ENCODE measurements around the gene VSTM2L. TPM values are rescaled to one million over a fixed set of nuclear protein-coding genes. Genes with fewer than 3 reads are reported as not detected.

Gene VSTM2L
- total RNA-seq, 3 donors from 2014 or later (not counting 1 experiment from before 2014, with no cell fraction given): 0.18 TPM; not detected in 2

DNA sequence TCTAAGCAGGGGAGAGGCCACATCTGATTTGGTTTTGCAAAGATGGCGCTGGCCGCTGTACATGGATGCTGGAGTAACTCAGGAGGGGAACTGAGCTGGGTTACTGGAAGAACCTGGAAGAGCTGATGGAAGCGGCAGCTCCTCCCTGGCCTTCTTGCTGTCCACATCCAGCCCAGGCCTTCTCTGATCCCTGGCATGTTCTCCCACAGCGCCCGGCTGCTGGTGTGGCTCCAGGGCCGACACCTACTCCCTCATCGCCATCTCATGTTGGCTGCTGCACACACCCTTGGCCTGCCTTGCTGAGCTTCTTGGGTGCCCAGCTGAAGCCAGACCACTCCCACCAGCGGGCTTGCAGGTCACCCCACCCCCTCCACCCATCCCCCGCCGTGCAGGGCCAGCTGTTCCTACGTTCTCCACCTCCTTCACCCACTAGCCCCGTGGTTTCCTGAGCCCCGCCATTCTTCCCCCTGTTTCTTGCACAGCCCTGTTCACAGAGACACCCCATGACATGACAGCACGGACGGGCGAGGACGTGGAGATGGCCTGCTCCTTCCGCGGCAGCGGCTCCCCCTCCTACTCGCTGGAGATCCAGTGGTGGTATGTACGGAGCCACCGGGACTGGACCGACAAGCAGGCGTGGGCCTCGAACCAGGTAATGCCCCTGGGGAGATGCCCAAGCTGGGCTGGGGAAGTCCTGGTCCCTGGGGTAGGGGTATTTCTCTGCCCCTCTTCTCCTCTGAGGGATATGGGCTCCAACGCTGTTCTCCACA lies 28.4 kb downstream of the VSTM2L start:
- intact Hi-C loops (cut with micrococcal nuclease): no loop called here
- H3K4me1 ChIP-seq (ENCODE audit: control insufficient read depth, insufficient read depth, low read length): no peaks in the 10 kb centered on the region
- TF ChIP-seq, protein P1, sequence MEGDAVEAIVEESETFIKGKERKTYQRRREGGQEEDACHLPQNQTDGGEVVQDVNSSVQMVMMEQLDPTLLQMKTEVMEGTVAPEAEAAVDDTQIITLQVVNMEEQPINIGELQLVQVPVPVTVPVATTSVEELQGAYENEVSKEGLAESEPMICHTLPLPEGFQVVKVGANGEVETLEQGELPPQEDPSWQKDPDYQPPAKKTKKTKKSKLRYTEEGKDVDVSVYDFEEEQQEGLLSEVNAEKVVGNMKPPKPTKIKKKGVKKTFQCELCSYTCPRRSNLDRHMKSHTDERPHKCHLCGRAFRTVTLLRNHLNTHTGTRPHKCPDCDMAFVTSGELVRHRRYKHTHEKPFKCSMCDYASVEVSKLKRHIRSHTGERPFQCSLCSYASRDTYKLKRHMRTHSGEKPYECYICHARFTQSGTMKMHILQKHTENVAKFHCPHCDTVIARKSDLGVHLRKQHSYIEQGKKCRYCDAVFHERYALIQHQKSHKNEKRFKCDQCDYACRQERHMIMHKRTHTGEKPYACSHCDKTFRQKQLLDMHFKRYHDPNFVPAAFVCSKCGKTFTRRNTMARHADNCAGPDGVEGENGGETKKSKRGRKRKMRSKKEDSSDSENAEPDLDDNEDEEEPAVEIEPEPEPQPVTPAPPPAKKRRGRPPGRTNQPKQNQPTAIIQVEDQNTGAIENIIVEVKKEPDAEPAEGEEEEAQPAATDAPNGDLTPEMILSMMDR (IDR thresholded peaks at IDR 0.05): no peak

DNA sequence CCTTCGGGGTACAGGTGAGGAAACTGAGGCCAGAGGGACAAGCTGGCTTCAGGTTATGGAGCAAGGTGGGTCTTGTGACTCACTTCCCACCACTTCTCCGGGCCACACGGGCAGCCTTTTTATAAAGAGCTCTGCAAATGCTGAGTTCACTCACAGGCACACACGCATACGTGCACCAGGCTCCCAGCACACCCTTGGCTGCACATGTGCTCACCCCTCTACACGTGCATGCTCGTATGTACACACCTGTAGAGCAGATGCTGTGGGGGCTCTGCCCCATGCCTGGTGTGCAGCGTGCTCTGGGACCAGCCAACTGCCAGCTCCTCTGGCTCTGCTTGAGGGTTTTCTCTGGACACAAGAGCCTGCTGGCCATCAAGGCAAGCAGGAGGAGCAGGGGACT lies 29.1 kb downstream of the VSTM2L start:
- intact Hi-C loops (cut with micrococcal nuclease): no loop called here
- H3K4me3 Mint-ChIP-seq: no peak overlapping the region
- H3K9me3 Mint-ChIP-seq: no peaks in the 10 kb centered on the region
- Histone ChIP-seq H3K27ac (ENCODE audit: low read length) (no peak overlapping the region), H3K36me3 (ENCODE audit: control insufficient read depth, insufficient read depth, low read length) (no peaks in the 10 kb centered on the region), H3K27me3 (ENCODE audit: control insufficient read depth, insufficient read depth, low read length) (no peaks in the 10 kb centered on the region), H3K9me3 (ENCODE audit: control insufficient read depth, insufficient read depth, low read length) (no peaks in the 10 kb centered on the region), H3K4me1 (ENCODE audit: control insufficient read depth, insufficient read depth, low read length) (no peaks in the 10 kb centered on the region), H3K4me3 (ENCODE audit: low read length) (no peak overlapping the region)
- no peak overlapping the region for H3K27ac Mint-ChIP-seq
- ATAC-seq (no peak), DNase-seq (no peak)
- peaks cover 0 to 12% of the 10 kb centered on the region in 2 donors for H3K27me3 Mint-ChIP-seq (ENCODE audit: low read depth in 2 of 2)
- WGBS (ENCODE audit: insufficient coverage): 84% methylated on average over 8 of the region's 8 CpGs
- TF ChIP-seq, protein P1 (IDR thresholded peaks at IDR 0.05): no peak
- H3K36me3 Mint-ChIP-seq: no peaks in the 10 kb centered on the region
- no peaks in the 10 kb centered on the region for H3K4me1 Mint-ChIP-seq

More for the DNA sequence above, 28.4 kb downstream of the VSTM2L start:
- H3K9me3 ChIP-seq (ENCODE audit: control insufficient read depth, insufficient read depth, low read length): no peaks in the 10 kb centered on the region
- ATAC-seq: no peak
- 72% methylated on average over 26 of the region's 27 CpGs for WGBS (ENCODE audit: insufficient coverage)
- Mint-ChIP-seq H3K27ac (no peak overlapping the region), H3K4me3 (no peak overlapping the region), H3K27me3 (ENCODE audit: low read depth in 2 of 2) (peaks cover 0 to 12% of the 10 kb centered on the region in 2 donors), H3K4me1 (no peaks in the 10 kb centered on the region), H3K9me3 (no peaks in the 10 kb centered on the region), H3K36me3 (no peaks in the 10 kb centered on the region)
- H3K4me3 ChIP-seq (ENCODE audit: low read length): no peak overlapping the region
- no peaks in the 10 kb centered on the region for H3K36me3 ChIP-seq (ENCODE audit: control insufficient read depth, insufficient read depth, low read length)
- H3K27ac ChIP-seq (ENCODE audit: low read length): no peak overlapping the region
- no peaks in the 10 kb centered on the region for H3K27me3 ChIP-seq (ENCODE audit: control insufficient read depth, insufficient read depth, low read length)
- DNase-seq: no peak

DNA sequence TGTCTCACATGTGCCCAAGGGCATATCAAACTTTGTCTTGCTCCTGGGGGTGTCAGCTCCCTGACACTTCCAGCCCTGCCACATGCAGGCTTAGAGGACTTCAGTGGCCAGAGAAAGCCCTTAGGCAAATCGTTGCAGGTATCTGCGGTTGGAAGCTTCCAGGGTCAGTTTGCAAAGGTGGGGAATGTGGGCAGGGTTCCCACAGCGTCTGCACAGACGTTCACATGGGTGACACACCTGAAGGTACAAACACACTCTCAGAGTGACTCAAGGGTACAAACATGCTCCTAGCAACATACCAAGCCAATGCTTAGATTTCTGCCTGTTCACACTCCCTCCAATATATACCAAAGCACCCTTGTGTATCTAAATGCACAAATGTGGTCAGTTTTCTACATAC lies 30.0 kb downstream of the VSTM2L start:
- peaks cover 0 to 12% of the 10 kb centered on the region in 2 donors for H3K27me3 Mint-ChIP-seq (ENCODE audit: low read depth in 2 of 2)
- TF ChIP-seq, protein P1 (IDR thresholded peaks at IDR 0.05): no peak
- DNase-seq (no peak), ATAC-seq (no peak)
- H3K4me1 Mint-ChIP-seq: no peaks in the 10 kb centered on the region
- Histone ChIP-seq H3K4me1 (ENCODE audit: control insufficient read depth, insufficient read depth, low read length) (no peaks in the 10 kb centered on the region), H3K27me3 (ENCODE audit: control insufficient read depth, insufficient read depth, low read length) (no peaks in the 10 kb centered on the region), H3K36me3 (ENCODE audit: control insufficient read depth, insufficient read depth, low read length) (no peaks in the 10 kb centered on the region), H3K9me3 (ENCODE audit: control insufficient read depth, insufficient read depth, low read length) (no peaks in the 10 kb centered on the region), H3K4me3 (ENCODE audit: low read length) (no peak overlapping the region), H3K27ac (ENCODE audit: low read length) (no peak overlapping the region)
- WGBS (ENCODE audit: insufficient coverage): 82% methylated on average over 4 of the region's 4 CpGs
- no peaks in the 10 kb centered on the region for H3K9me3 Mint-ChIP-seq
- no peak overlapping the region for H3K4me3 Mint-ChIP-seq
- no peak overlapping the region for H3K27ac Mint-ChIP-seq
- H3K36me3 Mint-ChIP-seq: no peaks in the 10 kb centered on the region
- intact Hi-C loops (cut with micrococcal nuclease): no loop called here
